Amniotic stem cell (primary cell): ENCODE measurements around the gene GDF15.
A peak's percentile ranks its signal among the peaks of the same experiment; 100 is the strongest.
"Not testable (repeated sequence)": the region's sequence is repeated elsewhere in the genome, so short reads cannot be mapped to it uniquely, and the experiment has no call there.

Source experiments
- DNase-seq: peaks from one replicate; lab custom pipeline; 2025; lab: John Stamatoyannopoulos, UW

GDF15 gene

GRCh38 chr19:18364277-18364825 is 21.6 kb upstream of the GDF15 start:
- DNase-seq = not testable (repeated sequence)

DNA sequence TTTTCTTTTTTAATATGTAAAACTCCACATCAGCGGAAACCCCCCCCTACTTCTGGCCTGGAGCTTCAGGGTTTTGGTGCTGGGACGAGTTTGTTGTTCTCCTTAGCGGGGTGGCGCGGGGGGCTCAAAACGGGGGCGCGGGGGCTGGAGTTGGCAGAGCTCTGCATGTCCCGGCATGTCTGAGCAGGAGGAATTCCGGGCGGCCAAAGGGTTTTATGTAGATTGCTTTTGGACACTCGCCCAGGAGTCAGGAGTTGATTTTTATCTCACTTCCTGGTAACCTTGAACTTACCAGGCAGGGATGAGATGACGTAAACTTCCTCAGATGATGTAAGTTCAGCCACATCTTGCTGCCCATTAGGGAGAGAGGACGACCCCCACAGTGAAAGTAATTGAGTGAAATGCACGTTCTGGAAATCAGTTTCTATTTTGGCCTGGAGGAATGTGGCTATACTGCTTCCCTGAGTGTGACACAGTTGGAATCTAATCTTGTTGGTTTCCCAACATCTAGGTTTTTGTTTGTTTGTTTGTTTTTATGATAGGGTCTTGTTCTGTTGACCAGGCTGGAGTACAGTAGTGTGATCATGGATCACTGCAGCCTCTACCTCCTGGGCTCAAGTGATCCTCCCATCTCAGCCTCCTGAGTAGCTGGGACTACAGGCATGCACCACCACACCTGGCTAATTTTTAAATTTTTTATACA is 21.0 kb upstream of the GDF15 start:
- peak; percentile 92 for DNase-seq

DNA sequence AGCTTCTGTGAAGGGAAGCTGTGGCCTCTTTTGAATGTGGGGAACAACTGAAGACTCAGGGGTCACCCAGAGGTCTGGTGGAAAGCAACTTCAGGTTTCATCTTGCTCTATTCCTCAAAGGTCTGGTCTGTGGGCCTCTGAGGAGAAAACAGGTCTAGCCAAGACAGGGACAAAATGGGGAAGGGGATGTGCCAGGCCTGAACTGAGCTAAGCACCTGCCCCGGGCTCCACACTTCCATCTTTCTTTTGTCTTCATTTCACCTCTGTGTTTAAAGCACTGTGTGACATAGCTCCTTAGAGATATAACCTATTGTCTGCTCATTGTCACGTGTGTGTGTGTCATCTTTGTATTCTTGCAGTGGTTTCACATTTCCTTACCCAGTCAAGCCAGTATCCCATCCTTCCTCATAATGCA is 19.9 kb upstream of the GDF15 start:
- no peak for DNase-seq

DNA sequence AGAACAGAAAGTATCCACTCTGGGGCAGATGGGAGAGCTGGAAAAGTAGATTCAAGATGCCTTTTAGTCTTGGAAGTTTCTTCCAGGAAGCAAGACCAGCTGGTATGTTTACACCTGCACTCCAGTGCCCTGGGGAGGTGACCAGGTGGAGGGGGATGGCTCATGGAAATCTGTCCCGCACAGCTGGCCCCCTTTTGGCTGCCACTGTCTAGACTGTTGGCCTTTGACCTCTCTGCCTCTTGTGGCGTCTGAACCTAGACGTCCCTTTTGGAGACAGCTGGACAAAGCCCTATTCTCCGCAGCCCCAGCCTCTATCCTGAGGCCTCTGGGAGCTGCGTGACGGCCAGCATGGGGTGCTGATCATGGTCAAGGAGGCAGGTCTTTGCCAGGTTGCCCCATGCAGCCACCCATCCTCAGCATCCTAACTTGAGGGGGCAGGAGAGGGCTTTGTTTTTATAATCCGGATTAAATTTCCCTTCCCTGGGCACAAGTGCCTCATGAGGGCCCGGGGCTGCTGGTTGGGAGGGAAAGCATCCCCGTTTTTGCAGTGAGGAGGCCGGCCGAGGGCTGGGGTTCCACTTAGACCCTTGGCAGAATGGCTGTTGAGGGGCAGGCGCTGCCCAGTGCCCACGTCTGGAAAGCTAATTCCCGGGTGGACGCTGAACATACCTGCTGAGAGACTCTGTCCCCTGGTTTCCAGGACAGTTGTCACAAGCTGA is 17.3 kb upstream of the GDF15 start:
- DNase-seq = no peak

- no peak for DNase-seq
Measured at GRCh38 chr19:18373407-18373891, 12.5 kb upstream of the GDF15 start.

DNA sequence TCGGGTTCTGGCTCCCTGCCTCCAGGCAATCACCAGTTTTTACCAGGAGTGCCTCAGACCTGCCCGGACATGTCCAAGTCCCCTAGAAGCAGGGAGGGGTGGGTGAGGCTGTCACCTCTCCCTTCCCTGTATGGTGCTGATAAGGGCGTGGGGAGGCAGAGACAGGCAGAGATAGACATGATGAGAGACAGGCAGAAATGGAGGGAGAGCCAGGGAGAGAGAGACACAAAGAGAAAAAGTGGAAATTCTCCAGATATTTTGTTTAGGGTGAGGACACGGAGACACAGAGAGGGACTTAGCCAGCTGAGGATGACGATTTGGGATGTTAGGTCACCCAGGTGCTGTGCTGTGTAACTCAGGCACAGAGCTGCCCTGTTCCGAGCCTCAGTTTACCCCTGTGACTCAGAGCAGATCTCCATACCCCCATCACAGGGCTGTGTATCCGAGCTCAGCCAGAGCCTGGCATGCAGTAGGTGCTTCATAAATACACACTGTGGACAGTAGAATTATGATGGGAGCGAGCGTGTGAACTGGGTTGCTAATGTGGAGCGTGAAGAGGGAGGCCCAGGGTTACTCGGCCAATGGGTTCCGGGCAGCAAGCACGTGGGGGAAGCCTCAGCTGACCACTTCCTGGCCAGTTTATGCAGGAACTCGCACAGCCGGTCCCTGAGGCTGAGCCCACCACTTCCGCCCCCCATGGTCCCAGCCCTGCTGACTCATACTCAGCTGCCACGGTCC is 11.9 kb upstream of the GDF15 start:
- DNase-seq = peak; percentile 77

- DNase-seq = no peak
Measured at GRCh38 chr19:18377026-18377425, 8.9 kb upstream of the GDF15 start.

DNA sequence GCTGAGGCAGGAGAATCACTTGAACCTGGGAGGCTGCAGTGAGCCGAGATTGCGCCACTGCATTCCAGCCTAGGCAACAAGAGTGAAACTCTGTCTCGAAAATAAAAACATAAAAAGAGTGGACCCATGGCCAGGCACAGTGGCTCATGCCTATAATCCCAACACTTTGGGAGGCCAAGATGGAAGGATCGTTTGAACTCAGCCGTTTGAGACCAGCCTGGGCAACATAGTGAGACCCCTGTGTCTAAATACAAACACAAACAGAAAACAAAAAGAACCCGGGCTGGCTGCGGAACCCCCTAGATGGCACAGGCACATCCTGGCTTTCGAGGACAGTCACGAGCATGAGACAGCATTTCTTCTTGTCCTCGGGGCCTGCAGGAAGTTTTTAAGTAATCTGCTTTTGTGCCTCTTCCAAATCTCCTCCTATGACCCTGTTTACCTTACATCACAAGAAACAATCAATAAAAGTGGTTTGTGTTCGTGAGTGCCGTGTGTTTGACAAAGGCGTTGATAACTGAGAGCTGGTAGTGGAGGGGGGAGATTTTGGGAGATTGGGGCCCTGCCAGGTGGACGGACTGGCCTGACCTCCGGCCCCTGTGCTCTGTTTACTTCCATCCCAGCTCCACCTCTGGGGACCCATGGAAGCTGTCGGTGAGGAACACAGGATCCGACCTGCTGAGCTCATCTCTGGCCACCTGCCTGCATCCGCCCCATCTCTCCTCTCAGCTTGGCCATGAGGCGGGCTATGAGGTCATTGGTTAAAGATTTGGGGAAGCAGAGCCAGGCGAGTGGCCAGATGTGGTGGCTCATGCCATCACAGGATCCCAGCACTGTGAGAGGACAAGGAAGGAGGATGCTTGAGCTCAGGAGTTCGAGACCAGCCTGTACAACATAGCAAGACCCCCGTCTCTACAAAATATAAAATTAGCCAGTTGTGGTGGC is 5.9 kb upstream of the GDF15 start:
- no peak for DNase-seq

DNA sequence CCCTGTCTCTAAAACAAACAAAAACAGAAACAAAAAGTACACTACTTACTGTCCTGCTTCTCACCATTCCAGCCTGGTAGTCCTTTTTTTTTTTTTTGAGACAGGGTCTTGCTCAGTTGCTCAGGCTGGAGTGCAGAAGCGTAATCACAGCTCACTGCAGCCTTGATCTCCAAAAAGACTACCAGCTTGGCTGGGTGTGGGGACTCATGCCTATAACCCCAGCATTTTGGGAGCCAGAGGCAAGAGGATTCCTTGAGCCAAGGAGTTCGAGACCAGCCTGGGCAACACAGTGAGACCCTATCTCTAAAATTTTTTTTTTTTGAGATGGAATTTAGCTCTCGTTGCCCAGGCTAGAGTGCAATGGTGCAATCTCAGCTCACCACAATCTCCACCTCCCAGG is 5.1 kb upstream of the GDF15 start:
- DNase-seq = no peak

- not testable (repeated sequence) for DNase-seq
Measured at GRCh38 chr19:18383622-18384021, 2.3 kb upstream of the GDF15 start.

GRCh38 chr19:18384775-18385174 is 1.2 kb upstream of the GDF15 start:
- DNase-seq = no peak

DNA sequence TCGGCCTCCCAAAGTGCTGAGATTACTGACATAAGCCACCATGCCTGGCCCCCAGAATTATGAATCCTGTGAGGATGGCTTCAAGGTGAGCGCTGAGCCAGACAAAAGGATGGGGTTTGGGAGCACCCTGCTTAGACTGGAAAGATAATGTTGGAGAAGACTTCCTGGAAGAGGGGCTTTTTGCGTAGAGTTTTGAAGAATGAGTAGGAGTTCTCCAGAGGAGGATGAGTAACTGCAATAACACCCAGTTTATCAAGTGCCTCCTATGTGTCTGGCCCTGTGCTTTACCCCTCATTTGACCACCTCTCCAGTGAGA is 641 bp upstream of the GDF15 start:
- DNase-seq = no peak

DNA sequence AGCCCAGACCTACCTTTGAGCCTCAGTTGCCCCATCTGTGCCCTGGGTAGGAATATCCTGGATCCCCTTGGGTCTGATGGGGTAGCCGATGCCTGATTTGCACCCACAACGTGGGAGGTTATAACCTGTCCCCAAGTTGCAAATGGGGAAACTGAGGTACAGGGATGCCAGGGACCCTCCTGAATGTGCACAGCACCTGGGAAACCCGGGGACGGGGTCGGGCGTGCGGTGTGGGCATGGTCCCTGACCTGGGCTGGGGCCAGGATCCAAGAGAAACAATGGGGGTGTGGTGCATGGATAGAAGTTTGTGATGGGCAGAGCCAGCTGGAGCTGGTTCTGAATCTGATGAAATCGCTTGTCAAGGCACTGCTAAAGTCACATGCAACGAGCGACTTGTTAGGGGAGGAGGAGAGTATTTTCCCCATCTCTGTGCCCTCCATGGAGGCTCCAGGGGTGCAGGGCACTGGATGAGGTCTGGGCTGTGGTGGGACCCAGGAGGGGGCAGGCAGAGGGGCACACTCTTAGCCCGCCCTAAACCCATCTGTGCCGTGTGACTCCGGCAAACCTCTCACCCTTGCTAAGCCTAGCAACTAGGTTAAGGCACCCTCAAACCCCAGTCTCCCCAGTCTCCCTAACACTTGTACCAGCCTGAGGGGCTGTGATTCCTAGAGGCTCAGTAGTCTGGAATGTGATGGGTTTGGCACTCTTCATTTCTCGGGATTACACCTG is 749 bp downstream of the GDF15 start:
- no peak for DNase-seq

DNA sequence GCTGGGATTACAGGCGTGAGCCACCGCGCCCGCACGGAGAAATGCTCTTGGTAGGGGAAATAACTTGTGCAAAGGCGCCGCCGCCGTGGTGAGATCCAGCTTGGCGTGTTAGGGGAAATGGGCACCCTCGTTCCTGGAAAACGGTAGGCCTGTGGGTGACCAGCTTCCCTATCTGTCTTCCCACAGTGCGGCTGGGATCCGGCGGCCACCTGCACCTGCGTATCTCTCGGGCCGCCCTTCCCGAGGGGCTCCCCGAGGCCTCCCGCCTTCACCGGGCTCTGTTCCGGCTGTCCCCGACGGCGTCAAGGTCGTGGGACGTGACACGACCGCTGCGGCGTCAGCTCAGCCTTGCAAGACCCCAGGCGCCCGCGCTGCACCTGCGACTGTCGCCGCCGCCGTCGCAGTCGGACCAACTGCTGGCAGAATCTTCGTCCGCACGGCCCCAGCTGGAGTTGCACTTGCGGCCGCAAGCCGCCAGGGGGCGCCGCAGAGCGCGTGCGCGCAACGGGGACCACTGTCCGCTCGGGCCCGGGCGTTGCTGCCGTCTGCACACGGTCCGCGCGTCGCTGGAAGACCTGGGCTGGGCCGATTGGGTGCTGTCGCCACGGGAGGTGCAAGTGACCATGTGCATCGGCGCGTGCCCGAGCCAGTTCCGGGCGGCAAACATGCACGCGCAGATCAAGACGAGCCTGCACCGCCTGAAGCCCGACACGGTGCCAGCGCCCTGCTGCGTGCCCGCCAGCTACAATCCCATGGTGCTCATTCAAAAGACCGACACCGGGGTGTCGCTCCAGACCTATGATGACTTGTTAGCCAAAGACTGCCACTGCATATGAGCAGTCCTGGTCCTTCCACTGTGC is 2.4 kb downstream of the GDF15 start:
- no peak for DNase-seq

DNA sequence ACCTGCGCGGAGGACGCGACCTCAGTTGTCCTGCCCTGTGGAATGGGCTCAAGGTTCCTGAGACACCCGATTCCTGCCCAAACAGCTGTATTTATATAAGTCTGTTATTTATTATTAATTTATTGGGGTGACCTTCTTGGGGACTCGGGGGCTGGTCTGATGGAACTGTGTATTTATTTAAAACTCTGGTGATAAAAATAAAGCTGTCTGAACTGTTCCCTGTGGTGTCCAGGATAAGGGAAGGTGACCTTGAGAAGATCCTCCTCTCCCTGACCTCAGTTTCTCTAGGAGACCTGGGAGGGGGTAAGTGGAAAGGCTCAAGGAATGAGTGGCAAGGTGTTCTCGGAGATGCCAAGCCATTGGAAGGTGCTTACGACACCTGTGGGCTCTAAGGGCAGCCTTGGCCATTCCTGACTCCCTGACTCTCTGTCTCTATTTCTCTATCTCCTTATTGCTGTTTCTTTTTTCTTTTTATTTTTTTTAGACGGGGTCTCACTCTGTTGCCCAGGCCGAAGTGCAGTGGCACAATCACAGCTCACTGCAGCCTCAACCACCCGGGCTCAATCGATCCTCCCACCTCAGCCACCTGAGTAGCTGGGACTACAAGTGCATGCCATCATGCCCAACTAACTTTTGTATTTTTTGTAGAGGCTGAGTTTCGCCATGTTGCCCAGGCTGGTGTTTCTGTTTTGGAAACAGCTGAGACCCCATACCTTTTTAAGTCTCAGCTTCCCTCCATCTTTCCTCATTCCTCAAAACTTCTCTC is 3.2 kb downstream of the GDF15 start:
- DNase-seq = no peak

DNA sequence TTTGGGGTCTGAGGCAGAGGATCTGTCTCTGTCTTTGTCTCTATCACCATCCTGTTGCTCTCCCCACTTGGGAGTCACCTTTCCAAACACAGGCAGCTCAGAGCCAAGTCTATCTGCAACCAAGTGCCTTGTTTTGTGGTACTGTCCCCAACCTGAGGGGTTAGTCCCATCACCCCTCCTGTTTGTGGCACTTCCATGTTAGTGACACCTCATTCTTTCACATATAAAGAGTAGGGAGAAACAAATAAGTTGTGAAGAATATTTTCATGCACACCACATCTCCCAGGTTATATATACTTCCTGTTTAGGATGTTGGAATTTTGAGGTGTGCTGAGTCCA is 3.7 kb downstream of the GDF15 start:
- DNase-seq = no peak

DNA sequence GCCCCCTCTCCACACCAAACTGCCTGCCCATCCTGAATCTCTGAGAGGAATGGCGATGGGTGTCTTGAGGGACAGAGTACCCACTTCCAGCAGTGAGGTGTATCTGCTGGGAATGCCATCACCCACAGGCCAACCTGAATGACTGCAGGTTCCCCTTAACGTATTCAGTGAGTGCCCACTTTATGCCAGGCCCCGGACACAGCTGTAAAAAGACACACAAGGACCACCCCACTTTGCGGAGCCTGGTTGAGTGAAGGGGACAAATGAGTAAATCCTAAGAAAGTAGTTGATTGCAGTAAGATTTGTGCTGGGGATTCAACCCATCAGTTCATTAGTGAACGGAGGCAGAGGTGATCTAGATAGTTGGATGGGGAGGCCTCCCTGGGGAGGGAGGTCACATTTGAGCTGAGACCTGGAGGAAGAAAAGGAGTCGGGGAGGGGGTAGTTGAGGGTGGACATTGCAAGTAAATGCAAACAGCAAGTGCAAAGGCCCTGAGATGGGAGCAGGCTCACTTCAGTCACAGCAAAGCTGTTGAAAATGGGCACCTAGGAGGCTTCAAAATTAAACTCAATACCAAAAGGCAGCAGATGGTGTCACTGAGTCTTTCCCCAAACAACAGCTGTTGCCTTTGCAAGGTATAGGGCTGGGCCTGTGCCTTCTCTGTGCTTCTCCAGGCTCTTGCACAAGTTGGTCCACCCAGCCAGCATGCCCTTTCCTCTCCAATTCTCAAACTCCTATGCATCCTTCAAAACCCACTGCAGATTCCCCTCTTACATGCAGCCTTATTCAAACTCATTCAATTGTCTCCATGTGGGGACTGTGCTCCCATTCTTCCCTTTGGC is 4.3 kb downstream of the GDF15 start:
- DNase-seq = no peak

- no peak for DNase-seq
Measured at GRCh38 chr19:18391509-18392075, 5.6 kb downstream of the GDF15 start.
